Right lobe of liver (tissue), 6 donors: ENCODE data around the gene ADGRV1. TPM values are rescaled to one million over a fixed set of nuclear protein-coding genes. Genes with fewer than 3 reads are reported as not detected.

Source experiments
- ATAC-seq, 4 donors: fragments of 200-7000 bp; cut with Tn5 transposase; one replicate each; pipeline ENCODE4 v1.9.1; 2020; ENCODE audit warnings: mild to moderate bottlenecking in 4 of 4, moderate library complexity in 4 of 4
- DNase-seq, 3 donors: peaks; one replicate each; pipeline ENCODE4 v3.0.0-alpha.2; 2020
- H3K27ac ChIP-seq, 3 donors: fragments of 200-600 bp; one replicate each; pipeline ENCODE4 v1.8.0; 2022
- H3K27me3 ChIP-seq, 2 donors: fragments of 200-600 bp; one replicate each; pipeline ENCODE4 v1.8.0; 2022
- H3K36me3 ChIP-seq, 4 donors: fragments of 200-600 bp; sonication (generic) in 1 of 4; one replicate each; pipeline versions ENCODE4 v1.5.1 to v1.8.0; 2017 to 2022; ENCODE audit warnings: control low read depth in 1 of 4
- H3K4me1 ChIP-seq, 4 donors: fragments of 200-600 bp; sonication (generic) in 1 of 4; one replicate each; pipeline versions ENCODE4 v1.5.1 to v1.8.0; 2017 to 2022; ENCODE audit warnings: control low read depth in 1 of 4
- H3K4me3 ChIP-seq, 3 donors: fragments of 200-600 bp; one replicate each; pipeline ENCODE4 v1.8.0; 2022
- H3K9me3 ChIP-seq, 4 donors: fragments of 200-600 bp; sonication (generic) in 1 of 4; one replicate each; pipeline versions ENCODE4 v1.5.1 to v1.8.0; 2017 to 2022; ENCODE audit warnings: control low read depth in 1 of 4
- CTCF ChIP-seq, 4 donors: fragments of 200-600 bp in 3 of 4; fragments of 450-650 bp in 1 of 4; IDR thresholded peaks; one replicate each; pipeline versions ENCODE4 v1.5.1 to v1.8.0; 2016 to 2022; ENCODE audit warnings: antibody characterized with exemption in 4 of 4, mild to moderate bottlenecking in 2 of 4
- POLR2A ChIP-seq: fragments of 450-650 bp; IDR thresholded peaks from one replicate; pipeline ENCODE4 v1.6.1; 2017; ENCODE audit warnings: antibody characterized with exemption, mild to moderate bottlenecking
- WGBS: methylation state at CpG from one replicate; pipeline ENCODE4 v1.1.6; 2018; ENCODE audit warnings: low coverage, low lambda C conversion rate; ENCODE audit not compliant: insufficient coverage; ENCODE audit errors: missing lambda C conversion rate; 5-methylcytosine and 5-hydroxymethylcytosine counted together
- intact Hi-C, 2 donors: fragments of 100-400 bp; cut with DNase I; formaldehyde crosslinking; loops; one replicate each; pipeline versions ENCODE4 v1.11.2 to v1.14.1; 2022
- total RNA-seq, 6 experiments: library from RNA; depleted of rRNA in 2 of 6; stranded (reverse); fragments of >200 nt in 2 of 6; fragmentation: NEBNext Ultra II Directional in 3 of 6; extraction: Animal tissue kit (Norgen Biotek cat#: 25700) in 3 of 6; gene quantifications; one replicate each; pipeline versions ENCODE4 v1.1.0 to v1.2.4, GENCODE V29; 2016 to 2023
- donor health status: DM: no; HTN: yes; CAD: no.
- donor health status: DM: no; HTN: no; CAD: no.
- donor health status: DM: no; HTN: no; CAD: no.
- donor health status: DM: no; HTN: yes; CAD: no.
- donor health status: DM: no; HTN: yes; CAD: no.

Gene ADGRV1
- total RNA-seq, 6 experiments from 2014 or later = 4.5 to 15.9 (median 7.4) TPM

DNA sequence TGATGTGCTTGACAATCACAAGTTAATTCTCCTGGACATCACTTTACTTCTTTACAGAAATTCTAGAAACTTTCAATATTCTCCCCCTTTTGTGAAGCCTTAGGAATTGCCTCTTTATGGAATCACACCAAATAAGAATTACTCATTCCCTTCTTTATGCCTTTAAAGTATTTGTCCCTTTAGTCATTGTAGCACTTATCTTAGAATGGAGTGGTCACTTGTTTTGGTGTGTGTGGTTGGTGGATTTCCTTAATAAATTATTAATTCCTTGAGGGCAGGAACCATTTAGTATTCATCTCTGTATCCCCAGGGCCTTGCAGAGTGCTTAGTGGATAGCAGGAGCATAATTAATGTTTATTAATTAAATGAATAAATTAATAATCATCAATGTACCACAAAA is 517.5 kb downstream of the ADGRV1 start:
- Histone ChIP-seq H3K36me3 (no peaks in the 10 kb centered on the region), H3K4me3 (no peak overlapping the region), H3K9me3 (no peaks in the 10 kb centered on the region), H3K27ac (no peak overlapping the region), H3K27me3 (no peaks in the 10 kb centered on the region), H3K4me1 (no peaks in the 10 kb centered on the region)
- DNase-seq (no peak), ATAC-seq (no peak)
- TF ChIP-seq POLR2A (no peak), CTCF (IDR thresholded peaks at IDR 0.05) (no peak)
- intact Hi-C loops = no loop called here

- Histone ChIP-seq H3K9me3 (no peaks in the 10 kb centered on the region), H3K4me1 (no peaks in the 10 kb centered on the region), H3K27ac (no peak overlapping the region), H3K4me3 (no peak overlapping the region), H3K27me3 (no peaks in the 10 kb centered on the region), H3K36me3 (no peaks in the 10 kb centered on the region)
- no peak for DNase-seq
- no peak for TF ChIP-seq POLR2A
- no peak for TF ChIP-seq CTCF (IDR thresholded peaks at IDR 0.05)
- no peak for ATAC-seq
- 93% methylated on average over 3 of the region's 3 CpGs for WGBS
- intact Hi-C loops = no loop called here
Measured at GRCh38 chr5:91077623-91078022, 519.0 kb downstream of the ADGRV1 start.

DNA sequence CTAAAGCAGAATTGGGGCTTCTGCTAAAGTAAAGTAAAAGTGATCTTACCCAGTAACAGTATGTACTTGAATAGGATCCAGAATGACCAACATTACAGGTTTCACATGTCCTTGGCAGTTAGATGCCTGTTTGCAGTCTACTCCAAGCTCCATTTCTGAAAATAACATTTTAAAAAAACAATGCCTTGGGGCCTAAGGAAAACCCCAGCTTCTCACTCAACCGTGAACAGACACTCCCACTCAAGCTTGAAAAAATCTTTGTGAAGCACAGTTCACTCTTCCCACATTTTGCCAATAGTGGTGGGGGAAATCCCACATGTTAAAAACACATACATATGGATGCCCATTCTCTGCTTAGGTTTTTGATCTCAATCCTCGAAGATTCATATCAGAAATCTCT is 520.4 kb downstream of the ADGRV1 start:
- no peak for TF ChIP-seq CTCF (IDR thresholded peaks at IDR 0.05)
- TF ChIP-seq POLR2A = no peak
- H3K4me1 ChIP-seq = no peaks in the 10 kb centered on the region
- DNase-seq (no peak), ATAC-seq (peak in 3 of 4 donors; percentile 37 to 50 (median 49))
- no peaks in the 10 kb centered on the region for H3K9me3 ChIP-seq
- no peaks in the 10 kb centered on the region for H3K36me3 ChIP-seq
- no peak overlapping the region for H3K27ac ChIP-seq
- intact Hi-C loops = no loop called here
- H3K4me3 ChIP-seq = no peak overlapping the region
- WGBS = 65% methylated on average over 2 of the region's 2 CpGs
- no peaks in the 10 kb centered on the region for H3K27me3 ChIP-seq

- no peaks in the 10 kb centered on the region for H3K9me3 ChIP-seq
- no peak overlapping the region for H3K4me3 ChIP-seq
- H3K36me3 ChIP-seq = no peaks in the 10 kb centered on the region
- no peaks in the 10 kb centered on the region for H3K4me1 ChIP-seq
- H3K27ac ChIP-seq = no peak overlapping the region
- H3K27me3 ChIP-seq = no peaks in the 10 kb centered on the region
- TF ChIP-seq POLR2A (no peak), CTCF (IDR thresholded peaks at IDR 0.05) (no peak)
- intact Hi-C loops = loop anchor here in 1 of 2 donors (10.0 kb wide), 1 partner anchor 155 kb away; no protein-coding TSS in a partner anchor
- no peak for ATAC-seq
- WGBS = 95% methylated on average over 1 of the region's 1 CpG
- DNase-seq = no peak
Measured at GRCh38 chr5:91089758-91090157, 531.2 kb downstream of the ADGRV1 start.

DNA sequence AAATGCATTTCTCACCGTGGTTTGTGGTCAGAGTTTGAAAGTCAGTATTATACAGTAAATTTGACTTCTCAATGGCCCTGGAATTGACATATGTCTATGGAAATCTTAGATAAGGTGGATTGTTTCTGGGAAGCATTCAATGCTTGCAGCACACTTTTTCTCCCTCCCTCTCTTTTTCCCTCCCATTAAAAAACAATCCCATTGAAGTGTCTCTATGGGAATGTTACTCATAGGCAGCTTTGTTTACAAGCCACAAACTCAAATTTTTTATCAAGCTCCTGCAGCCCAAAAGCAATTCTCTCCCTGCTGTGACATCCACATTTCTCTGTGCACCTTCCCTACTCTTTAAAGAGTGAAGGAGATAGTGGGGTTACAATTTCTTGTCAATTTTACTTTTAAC is 532.4 kb downstream of the ADGRV1 start:
- intact Hi-C loops = loop anchor here in 1 of 2 donors (10.0 kb wide), 1 partner anchor 156 kb away; no protein-coding TSS in a partner anchor
- H3K36me3 ChIP-seq = no peaks in the 10 kb centered on the region
- H3K4me3 ChIP-seq = no peak overlapping the region
- H3K27me3 ChIP-seq = no peaks in the 10 kb centered on the region
- ATAC-seq = no peak
- no peaks in the 10 kb centered on the region for H3K9me3 ChIP-seq
- WGBS = 60% methylated on average over 1 of the region's 1 CpG
- H3K27ac ChIP-seq = no peak overlapping the region
- no peaks in the 10 kb centered on the region for H3K4me1 ChIP-seq
- TF ChIP-seq POLR2A (no peak), CTCF (IDR thresholded peaks at IDR 0.05) (no peak)
- DNase-seq = no peak
